T follicular helper cell (primary cell): Measurements from ENCODE around the gene VAV3.
"Not testable (repeated sequence)": the region's sequence is repeated elsewhere in the genome, so short reads cannot be mapped to it uniquely, and the experiment has no call there.

Source experiments
- DNase-seq: peaks from one replicate; pipeline ENCODE4 v3.0.0-alpha.2; 2020; ENCODE audit warnings: low read depth

The VAV3 gene

DNA sequence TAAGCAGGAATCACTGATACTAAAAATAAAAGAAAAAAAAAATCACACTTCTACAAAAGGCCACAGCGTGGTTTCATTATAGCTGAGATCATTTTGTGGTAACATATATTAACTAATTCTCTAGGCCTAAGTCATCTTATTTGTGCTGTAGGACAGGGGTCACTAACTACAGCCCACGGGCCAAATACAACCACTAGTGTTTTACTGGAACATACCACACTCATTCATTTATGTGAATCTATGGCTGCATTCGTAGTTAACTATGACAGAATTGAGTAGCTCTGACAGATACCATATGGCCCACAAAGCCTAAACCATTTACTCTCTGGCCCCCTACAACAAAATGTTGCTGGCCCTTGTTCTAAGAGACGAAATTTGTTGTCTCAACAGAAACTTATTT, 224.4 kb downstream of the VAV3 start:
- DNase-seq = no peak

DNA sequence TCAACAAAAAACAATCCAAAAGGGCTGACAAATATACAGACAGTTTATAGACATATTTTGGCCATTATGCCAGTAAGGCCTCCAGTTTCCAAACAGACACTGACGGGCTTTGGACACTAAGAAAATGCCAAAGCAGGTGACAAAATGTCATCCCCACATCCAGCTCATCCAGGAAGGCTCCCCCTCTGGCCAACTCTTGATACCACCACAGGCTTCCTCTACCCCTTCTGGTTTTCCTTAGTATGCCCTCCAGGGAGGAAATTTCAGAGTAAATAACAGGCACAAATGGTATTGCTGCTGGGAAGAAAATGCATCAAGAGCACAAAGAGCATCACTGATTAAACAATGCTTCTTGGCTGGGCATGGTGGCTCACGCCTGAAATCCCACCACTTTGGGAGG, 225.3 kb downstream of the VAV3 start:
- DNase-seq = no peak

DNA sequence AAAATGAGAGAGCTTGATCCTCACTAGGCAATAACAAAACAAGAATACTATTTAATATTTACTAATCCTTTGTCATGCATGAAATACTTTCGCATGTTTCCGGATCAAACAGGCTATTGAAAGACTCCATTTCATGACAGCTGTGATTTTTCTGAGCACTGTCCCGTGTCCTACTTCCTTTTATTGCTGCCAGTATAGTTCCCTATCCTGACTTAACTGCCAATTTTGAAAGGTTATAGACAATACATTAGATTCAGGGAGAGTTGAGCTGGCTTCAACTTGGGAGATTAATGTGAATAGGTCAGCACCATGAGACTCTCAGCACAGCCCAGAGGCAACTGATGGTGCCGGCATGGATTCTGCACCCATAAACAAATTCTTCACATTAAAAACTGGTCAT, 225.8 kb downstream of the VAV3 start:
- DNase-seq = no peak

DNA sequence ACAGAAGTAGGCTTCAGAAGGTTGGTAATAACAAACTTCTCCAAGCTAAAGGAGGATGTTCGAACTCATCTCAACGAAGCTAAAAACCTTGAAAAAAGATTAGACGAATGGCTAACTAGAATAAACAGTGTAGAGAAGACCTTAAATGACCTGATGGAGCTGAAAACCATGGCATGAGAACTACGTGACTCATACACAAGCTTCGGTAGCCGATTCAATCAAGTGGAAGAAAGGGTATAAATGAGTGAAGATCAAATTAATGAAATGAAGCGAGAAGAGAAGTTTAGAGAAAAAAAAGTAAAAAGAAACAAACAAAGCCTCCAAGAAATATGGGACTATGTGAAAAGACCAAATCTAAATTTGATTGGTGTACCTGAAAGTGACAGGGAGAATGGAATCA, 231.6 kb downstream of the VAV3 start:
- not testable (repeated sequence) for DNase-seq

DNA sequence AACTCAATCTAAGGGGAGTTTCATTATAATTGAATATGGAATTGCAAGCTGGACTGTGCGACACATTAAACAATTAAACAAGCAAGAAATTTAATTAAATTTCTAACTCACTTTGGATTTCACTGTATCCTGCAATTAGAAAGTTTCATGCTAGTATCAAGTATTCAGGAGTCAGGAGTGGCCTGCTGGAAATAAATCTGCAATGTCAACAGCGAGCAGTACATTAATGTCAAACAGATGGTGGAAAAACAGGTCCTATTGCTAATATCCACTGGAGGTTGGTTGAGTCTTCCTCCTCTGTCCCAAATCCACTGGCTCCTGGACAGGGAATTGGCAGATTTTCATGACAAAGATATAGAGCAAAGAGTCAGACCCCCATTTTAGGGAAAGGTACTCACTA, 237.1 kb downstream of the VAV3 start:
- no peak for DNase-seq

DNA sequence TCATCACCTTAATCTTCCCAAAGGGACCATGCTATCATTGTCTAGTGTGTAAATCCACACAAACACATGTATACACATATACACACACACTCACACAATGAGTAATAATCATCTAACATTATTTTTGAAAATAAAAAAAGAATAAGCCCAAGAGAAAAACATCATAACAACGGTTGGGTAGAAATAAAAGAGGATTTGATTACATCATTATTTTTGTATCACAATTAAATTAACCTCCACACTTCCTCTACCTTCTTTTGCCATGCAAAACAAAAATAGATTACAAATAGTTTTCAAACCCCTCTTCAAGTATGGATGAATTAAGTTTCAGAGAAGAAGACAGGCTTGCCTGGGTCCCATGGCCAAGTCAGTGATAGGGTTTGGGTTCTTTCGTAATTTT, 238.1 kb downstream of the VAV3 start:
- DNase-seq = no peak

DNA sequence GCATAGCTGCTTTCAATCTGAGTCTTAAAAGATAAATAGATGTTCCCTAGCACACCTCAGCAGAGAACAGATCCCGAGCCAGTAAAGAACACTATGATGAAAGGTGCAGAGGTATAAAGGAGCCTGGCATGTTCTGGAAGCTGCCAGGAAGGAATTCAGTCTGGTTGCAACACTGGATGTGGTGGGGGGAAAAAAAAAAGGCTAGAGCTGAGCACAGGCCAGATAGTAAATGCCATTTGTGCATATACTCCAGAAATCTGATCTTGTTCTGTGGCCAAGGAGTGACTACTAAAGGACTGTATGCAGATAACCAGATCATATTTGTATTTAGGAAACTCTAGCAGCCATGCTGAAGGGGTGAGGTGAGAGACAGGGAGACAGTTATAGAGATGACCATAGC, 240.3 kb downstream of the VAV3 start:
- DNase-seq = no peak

DNA sequence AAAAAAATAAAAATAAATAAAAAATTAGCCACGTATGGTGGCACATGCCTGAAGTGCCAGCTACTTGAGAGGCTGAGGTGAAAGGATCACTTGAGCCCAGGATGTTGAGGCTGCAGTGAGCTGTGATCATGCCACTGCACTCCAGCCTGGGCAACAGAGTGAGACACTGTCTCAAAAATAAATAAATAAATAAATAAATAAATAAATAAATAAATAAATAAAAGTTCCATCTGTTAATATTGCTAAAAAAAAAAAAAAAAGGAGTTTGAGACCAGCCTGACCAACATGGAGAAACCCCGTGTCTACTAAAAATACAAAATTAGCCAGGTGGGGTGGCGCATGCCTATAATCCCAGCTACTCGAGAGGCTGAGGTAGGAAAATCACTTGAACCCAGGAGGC, 244.8 kb downstream of the VAV3 start:
- DNase-seq = not testable (repeated sequence)

DNA sequence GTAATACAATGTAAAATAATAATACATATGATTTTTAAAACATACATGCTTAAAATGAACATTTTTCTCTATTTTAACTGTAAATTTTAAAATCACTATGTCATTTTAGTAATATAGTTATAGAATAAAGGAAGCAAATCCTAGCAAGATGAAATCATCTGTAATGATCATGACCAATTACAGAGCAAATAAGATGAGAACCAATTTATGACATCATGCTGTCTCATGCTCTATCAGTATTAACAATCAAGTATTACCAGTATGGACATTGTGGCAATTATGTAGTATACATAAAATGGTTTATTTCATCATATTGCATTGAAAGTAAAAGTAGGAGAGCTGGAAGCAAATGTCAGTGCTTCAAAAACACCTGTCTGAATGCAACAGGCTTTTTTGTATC, 255.0 kb downstream of the VAV3 start:
- DNase-seq = no peak

DNA sequence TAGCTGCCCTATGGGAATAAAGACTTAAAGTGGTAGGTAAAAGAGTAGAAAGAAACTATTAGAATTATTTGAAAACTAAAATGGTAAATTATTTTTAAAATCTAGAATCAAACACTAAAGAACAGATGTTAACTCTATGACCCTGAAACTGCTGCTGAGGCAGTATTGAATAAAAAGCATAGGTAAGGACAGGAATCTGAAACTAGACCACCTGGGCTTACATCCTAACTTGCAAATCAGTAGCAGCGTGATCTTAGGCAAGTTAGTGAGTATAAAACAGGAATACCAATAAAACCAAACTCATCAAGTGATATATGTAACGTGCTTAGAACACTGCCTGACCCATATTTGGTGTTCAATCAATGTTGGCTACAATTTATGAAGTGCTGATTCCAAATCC, 257.9 kb downstream of the VAV3 start:
- no peak for DNase-seq

DNA sequence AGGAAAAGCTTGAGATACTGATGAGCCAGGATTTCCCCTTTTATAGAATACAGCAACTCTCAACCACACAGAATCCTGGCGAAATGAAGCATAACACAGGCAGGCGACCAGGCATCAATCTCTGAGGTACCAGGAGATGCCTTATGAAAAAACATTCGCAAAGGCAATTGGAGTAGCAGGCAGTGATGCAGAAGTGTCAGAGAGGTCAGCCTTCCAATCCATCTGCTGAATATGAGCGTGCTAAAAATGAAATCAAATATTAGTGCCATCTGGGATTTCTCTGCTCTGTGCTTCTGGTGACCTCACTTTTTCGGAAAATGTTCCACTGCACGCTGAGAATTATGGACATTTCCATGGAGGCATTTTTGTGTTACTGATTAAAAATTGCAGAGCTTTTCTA, 258.8 kb downstream of the VAV3 start:
- DNase-seq = no peak

DNA sequence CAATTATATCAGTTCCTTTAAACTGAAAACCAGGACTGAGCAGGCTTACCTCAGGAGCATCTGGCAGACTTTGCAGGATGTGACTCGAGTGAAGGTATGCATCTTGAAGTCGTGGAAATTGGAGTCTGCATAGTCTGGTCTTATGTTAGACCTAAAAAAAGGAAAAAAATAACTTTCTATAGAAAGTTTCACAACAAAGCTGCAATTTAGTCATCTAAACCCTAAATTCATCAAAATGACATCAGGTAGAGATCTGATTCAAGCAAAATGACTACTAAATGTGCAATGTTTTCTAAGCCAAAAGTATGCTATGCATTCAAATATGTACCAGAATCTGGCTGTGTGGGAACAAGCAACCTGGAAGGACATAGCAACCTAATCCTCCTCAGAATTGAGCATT, 260.1 kb downstream of the VAV3 start:
- DNase-seq = no peak

DNA sequence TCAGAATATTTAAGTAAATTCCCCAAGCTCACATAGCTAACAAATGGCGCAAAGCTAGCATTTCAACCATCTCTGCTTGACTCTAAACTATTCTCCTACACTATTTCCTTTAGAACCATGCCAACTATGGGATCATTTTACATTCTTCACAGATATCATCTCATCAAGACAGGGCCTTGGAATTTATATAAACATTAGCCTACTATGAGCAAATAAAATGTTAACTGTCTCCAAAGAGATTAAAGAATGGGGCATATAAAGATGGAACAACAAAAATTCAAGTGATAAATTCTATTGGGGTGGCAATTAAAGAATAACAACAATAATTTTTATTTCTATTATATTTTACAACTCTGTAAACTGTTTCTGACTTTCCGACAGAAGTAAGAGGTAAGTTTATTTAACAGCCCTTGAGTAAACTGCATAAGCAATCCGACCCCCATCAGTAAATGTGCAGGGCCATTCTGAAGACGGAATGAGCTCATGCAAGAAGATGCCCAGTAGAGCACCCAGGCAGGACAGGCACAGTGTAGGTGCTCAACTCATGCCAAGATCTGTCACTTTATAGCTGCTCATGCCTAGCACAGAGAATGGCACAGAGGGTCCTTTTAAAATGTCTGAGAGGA, 261.9 kb downstream of the VAV3 start:
- no peak for DNase-seq

DNA sequence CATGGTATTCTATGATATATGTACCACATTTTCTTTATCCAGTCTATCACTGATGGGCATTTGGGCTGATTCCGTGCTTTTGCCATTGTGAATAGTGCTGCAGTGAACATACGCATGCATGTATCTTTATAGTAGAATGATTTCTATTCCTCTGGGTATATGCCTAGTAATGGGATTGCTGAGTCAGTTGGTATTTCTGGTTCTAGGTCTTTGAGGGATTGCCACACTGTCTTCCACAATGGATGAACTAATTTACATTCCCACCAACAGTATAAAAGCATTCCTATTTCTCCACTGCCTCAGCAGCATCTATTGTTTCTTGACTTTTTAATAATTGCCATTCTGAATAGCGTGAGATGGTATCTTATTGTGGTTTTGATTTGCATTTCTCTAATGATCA, 264.3 kb downstream of the VAV3 start:
- not testable (repeated sequence) for DNase-seq

DNA sequence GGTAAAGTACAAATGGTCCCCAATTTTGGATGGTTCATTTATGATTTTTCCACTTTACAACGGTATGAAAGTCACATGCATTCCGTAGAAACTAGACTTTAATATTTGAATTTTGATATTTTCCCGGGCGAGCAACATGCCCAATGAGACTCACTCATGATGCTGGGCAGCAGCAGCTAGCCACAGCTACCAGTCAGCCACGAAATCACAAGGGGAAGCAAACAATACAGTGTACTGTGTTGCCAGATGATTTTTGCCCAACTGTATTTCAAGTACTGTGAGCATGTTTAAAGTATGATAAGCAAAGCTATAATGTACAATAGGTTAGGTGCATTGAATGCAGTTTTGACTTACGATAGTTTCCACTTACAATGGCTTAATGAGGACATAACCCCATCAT, 266.8 kb downstream of the VAV3 start:
- no peak for DNase-seq

DNA sequence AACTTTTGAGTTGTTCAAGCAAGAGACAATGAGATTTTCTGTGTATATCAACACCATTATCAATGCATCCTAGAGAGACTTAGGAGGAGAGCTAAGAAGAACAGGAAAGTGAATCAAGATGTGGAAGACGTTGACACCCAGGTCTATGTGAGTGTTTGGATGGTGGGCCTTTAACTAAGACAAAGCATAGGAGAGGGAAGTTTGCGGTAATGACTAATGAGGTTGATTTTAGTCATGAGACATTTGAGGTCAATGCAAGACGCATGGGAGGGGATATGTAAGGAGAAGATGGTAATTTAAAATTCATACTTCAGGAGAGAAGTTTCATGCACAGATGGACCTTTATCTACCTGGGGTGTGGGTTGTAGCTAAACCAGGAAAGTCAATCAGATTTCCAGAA, 269.6 kb downstream of the VAV3 start:
- no peak for DNase-seq

DNA sequence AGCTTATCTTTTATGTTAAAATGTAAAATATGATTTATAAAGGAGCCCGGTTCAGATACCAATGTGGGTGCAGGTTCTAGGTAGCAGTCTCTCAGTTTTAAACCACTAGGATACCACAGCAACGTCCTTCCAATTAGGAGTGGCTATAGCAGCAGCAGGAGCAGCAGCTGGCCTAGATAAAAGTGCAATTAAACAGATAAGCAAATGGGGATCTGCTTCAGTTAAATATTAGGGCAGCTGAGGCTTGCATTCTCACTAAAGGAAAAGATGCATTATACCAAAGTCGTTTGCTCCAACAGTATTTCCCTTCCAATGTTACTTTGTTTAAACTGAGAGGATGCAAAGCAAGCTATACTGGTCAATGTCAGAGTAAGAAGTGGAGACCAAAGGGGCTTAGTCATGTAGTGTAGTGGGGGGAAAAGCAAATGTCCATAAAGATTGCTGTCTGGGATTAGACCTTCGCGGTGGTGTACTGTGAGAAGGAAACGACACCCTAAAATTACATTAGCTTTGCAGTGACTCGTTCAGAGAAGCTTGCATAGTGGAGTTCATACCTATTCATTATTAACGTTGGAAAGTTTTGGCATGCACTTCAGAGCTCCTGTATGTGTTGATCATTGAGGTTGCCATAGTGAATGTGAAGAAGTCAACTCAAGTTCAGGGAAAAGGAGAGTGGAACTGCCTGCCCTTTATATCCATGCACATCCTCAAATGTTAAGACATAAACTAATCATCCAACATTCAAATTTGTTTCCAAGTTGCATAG, 272.2 kb downstream of the VAV3 start:
- DNase-seq = no peak

DNA sequence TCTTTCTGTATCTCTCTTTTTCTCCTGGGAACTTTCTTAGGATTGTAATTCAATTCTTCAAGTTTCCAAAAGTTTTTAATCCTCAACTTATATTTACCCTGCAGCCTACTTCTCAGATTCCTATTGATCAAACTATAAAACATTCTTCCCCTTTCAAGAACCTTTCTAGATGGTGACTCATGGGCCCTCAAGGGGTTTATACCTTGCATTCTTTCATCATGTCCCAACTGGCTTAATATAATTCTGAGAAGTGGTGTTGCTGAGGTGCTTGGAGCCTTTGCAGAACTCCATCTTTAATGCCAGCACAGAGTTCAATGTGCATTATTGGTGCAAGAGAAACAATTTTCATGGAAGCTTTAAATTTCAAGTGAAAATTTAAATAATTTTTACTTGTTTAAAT, 273.4 kb downstream of the VAV3 start:
- DNase-seq = no peak

DNA sequence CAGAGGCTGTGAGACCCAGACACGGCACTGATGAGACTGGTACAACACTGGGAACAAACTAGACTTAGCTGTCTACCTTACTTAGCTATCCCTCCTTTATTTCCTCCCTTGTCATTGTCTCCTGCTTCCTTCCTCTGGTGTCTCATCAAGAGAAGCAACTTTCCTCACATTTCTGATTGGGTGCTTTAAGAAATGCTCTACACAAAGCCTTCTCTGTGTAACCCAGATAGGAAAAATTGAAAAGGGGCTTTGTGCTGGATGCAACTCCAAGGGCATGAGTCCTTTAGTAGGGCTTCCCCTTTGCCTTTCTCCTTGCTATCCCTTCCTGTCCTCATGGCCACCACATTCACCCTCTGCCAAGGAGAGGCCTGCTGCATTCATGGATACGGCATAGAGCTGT, 274.5 kb downstream of the VAV3 start:
- no peak for DNase-seq

DNA sequence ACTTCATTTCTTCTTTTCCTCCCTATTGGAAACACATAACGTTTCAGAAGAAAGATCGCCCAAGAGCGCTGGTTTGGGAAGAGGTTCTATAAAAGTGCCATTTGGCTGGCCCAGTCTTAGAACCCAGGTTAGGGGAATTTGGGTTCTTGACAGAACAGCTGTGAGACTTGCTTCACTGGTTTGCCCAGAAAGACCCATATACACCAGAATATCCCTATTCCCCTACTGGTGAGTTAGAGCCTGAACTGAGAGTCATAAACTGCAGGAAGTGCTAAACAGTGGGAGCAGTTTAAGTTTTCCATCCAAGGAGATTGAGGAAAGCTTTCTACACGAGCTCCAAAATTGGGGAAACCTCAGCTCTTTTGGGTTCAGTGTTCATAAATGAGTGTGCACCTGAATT, 275.2 kb downstream of the VAV3 start:
- DNase-seq = no peak

DNA sequence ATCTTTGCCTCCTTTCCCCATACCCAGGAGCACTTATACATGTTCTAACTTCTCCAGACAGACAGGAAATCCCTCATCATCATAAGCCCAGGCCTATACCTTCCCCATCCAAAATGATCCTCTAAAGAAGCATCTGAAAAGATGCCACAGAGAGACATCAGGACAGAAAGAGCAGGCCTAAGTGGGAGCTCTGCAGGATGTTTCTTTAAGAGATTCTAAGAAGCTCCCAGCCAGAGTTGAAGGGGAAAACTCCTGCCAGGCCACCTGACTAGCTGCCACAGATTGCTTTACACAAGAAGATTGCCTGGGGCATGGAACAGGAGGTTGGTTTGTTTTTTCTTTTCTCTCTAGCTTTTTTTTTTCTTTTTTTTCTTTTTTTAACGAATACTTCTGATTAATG, 275.8 kb downstream of the VAV3 start:
- no peak for DNase-seq

DNA sequence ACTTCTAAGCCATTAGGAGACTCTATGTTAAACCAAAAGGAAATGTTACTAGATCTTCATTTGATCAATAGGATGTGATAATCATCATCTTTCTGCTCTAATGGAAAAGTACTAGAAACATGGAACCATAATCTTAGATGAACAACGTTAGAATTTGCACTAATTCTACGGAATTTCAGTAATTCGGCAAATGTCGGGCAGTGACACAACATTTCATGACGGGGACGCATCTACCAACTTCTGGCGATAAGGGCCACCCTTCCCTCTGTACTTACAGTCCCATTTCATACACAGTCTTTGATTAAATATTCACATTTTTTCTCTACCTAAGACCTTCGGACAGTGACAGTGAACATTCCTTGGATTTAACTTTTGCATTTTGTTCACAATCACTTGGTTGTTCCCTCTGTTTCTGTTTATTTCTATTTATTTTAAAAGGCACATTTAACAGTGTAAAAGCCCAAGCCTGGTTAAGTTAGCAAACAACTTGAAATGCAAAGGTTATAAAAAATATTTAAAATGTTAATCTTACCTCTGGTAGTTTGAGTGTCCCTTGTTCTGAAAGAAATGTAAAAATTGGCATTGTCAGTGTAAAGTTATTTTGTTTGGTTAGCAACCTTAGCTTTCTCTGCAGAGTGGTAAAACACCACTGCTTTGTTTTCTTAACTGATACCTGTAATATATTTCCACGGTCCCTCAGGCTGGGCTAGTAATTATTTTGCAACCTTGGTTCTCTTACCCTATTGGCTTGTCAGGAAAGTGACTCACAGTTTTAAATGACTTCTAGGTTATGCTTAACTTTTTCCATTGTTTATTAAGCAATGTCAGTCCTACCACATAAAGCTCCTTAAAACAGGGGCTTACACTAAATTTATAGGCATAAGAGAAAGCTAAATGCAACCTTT, 276.9 kb downstream of the VAV3 start:
- DNase-seq = no peak

DNA sequence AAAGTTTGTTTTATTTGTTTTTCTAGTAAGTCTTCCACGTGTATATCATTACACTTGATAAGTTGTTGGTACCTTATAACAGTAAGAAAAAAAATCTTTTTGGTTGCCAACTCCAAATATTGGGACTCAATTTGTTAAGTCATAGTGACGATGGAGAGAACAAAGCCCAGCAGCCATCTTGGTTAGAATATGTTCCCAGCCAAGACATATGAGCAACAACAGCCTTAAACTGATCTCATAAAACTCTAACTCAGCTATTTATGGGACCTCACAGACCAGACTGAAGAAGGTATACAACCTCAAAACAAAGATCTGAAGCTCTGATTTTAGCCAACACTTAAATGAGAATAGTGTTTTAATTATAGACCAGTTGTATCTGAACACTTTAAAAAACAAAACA, 281.3 kb downstream of the VAV3 start:
- DNase-seq = no peak
